Skeletal muscle satellite cell (primary cell): ENCODE results near the gene HACD4. TPM values are rescaled to one million over a fixed set of nuclear protein-coding genes. Genes with fewer than 3 reads are reported as not detected.

ENCODE experiments used
- H3K27me3 ChIP-seq: 2 replicates; pipeline ENCODE4 v1.7.0; 2013; ENCODE audit warnings: low read length; ENCODE audit not compliant: control insufficient read depth, insufficient read depth
- H3K36me3 ChIP-seq: 2 replicates; pipeline ENCODE4 v1.7.0; 2013; ENCODE audit warnings: mild to moderate bottlenecking, control low read depth, low read length; ENCODE audit not compliant: insufficient read depth
- H3K4me1 ChIP-seq: 2 replicates; pipeline ENCODE4 v1.7.0; 2013; ENCODE audit warnings: low read length; ENCODE audit not compliant: control insufficient read depth, insufficient read depth
- H3K4me2 ChIP-seq: 2 replicates; pipeline ENCODE4 v1.7.0; 2013; ENCODE audit warnings: mild to moderate bottlenecking, low read length
- H3K4me3 ChIP-seq: 2 replicates; pipeline ENCODE4 v1.7.0; 2013; ENCODE audit warnings: low read length
- H3K9ac ChIP-seq: 2 replicates; pipeline ENCODE4 v1.7.0; 2013; ENCODE audit warnings: mild to moderate bottlenecking, low read depth, low read length, moderate library complexity
- H3K9me3 ChIP-seq: replicated peaks from 2 replicates; pipeline ENCODE4 v1.7.0; 2013; ENCODE audit warnings: mild to moderate bottlenecking, control low read depth, low read length
- total RNA-seq: library from RNA; depleted of rRNA; stranded (reverse); fragments of >200 nt; gene quantifications from 2 replicates; pipeline ENCODE4 v1.2.3, GENCODE V29; 2012; rRNA removed

HACD4 gene
- 2.2 and 2.5 TPM in 2 replicates for total RNA-seq

GRCh38 chr9:21031091-21031807 lies at the start of gene HACD4:
Gene HACD4 (minus strand): TSS chr9:21031640. CDS start chr9:21031590, 50 bp downstream.
- Histone ChIP-seq H3K4me1 (peaks cover 31% of the 10 kb centered on the region), H3K27me3 (no peaks in the 10 kb centered on the region), H3K4me3 (peak within 1 kb of the TSS; percentile 64), H3K9me3 (no peaks in the 10 kb centered on the region), H3K9ac (peak within 1 kb of the TSS; percentile 53), H3K4me2 (peak within 1 kb of the TSS; percentile 77), H3K36me3 (no peaks in the 10 kb centered on the region)

DNA sequence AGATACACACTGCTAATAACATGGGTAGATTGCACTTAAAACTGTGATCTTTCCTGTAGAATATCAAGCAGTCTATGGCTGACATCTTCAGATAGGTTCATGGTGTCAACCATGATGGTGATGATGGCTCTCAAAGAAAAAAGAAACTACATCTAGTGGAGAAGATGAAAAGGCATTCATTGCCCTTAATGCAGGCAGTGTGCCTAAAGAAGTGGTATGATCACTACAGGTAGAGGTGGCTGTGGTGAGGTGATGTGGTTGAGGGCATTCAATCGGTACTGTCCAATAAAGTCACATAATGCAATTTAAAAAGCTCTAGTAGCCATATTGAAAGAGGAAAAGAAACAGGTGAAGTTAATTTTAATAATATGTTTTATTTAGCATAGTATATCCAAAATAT lies 49.4 kb upstream of the HACD4 start:
- no peaks in the 10 kb centered on the region for H3K36me3 ChIP-seq
- H3K4me1 ChIP-seq: no peaks in the 10 kb centered on the region
- H3K9ac ChIP-seq: no peak overlapping the region
- no peak overlapping the region for H3K4me2 ChIP-seq
- no peaks in the 10 kb centered on the region for H3K27me3 ChIP-seq
- H3K9me3 ChIP-seq: no peaks in the 10 kb centered on the region
- no peak overlapping the region for H3K4me3 ChIP-seq

- Histone ChIP-seq H3K4me3 (no peak overlapping the region), H3K27me3 (no peaks in the 10 kb centered on the region), H3K9ac (no peak overlapping the region), H3K4me1 (no peaks in the 10 kb centered on the region), H3K36me3 (no peaks in the 10 kb centered on the region), H3K9me3 (no peaks in the 10 kb centered on the region), H3K4me2 (no peak overlapping the region)
Observed at GRCh38 chr9:21078702-21079101, 47.3 kb upstream of the HACD4 start.

DNA sequence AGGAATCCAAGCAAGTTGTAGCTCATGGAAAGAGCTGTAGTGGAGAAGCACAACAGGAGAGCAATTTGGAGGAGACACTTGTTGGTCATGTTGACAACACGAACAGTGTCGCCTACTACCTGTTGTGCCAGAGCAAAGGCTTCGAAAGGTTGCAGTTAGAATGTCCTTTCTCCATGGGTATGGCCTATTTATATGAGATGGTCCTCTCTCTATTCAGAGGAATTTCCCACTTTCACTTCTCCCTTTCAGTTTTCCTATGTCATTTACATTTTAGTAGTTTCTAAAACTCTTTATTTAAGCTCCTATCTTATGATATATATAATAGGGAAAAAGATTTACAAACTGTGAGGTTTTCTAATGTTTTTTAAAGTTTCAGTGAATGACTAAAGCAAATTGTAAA lies 46.3 kb upstream of the HACD4 start, which contains the start of gene IFNB1:
Gene IFNB1 (minus strand): TSS at position 162 of the 400 bp plus-strand sequence. CDS start 73 bp downstream, at position 89.
- Histone ChIP-seq H3K36me3 (no peaks in the 10 kb centered on the region), H3K4me2 (no peak within 1 kb of the TSS), H3K4me3 (no peak within 1 kb of the TSS), H3K9ac (no peak within 1 kb of the TSS), H3K9me3 (no peaks in the 10 kb centered on the region), H3K27me3 (no peaks in the 10 kb centered on the region), H3K4me1 (no peaks in the 10 kb centered on the region)

DNA sequence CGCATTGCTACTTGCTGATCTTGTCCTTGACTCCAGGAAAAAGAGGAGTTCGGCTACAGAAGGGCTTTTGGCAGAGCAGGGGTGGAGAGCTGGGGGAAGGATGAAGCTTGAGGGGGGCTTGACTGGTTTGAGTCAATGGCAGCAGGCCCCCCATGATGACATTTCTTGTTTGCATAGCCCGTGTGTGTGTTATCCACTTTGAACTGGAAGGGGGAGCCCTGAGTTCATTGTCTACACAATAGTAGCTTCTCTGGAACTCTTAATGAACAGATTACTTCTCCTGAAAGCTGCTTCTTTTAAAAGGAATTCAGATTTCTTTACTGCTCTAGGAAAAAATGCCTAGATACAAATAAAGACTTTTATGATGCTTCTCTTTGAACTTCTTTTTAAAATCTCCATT lies 44.0 kb upstream of the HACD4 start:
- no peak overlapping the region for H3K9ac ChIP-seq
- H3K4me1 ChIP-seq: peaks cover 8% of the 10 kb centered on the region
- H3K27me3 ChIP-seq: no peaks in the 10 kb centered on the region
- H3K36me3 ChIP-seq: no peaks in the 10 kb centered on the region
- H3K4me3 ChIP-seq: no peak overlapping the region
- H3K4me2 ChIP-seq: no peak overlapping the region
- H3K9me3 ChIP-seq: no peaks in the 10 kb centered on the region

GRCh38 chr9:21070906-21071305 lies 39.5 kb upstream of the HACD4 start:
- Histone ChIP-seq H3K4me2 (peak overlapping the region; percentile 8), H3K36me3 (no peaks in the 10 kb centered on the region), H3K9ac (no peak overlapping the region), H3K9me3 (no peaks in the 10 kb centered on the region), H3K4me3 (no peak overlapping the region), H3K4me1 (peaks cover 19% of the 10 kb centered on the region), H3K27me3 (no peaks in the 10 kb centered on the region)

DNA sequence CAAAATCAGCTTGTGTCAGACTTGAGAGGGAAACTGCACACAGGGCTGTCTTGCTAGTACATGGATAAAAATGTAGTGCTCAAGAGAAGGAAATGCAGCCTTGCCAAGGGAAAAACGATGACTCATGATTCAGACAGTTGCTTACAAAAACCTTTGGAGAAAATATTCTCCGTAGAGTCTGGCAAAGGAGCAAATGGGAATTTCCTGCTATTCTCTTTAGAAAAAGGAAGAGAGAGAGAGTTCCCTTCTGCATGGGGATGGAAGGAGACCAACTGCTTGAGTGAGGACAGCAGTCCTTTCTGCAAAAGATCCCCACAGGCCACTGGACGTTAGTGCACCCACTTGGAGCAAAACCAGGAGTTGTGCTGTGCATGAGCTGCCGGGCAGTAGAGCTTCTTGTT lies 38.7 kb upstream of the HACD4 start:
- H3K9ac ChIP-seq: no peak overlapping the region
- H3K9me3 ChIP-seq: no peaks in the 10 kb centered on the region
- no peaks in the 10 kb centered on the region for H3K36me3 ChIP-seq
- peak overlapping the region; percentile 77 for H3K4me2 ChIP-seq
- peak overlapping the region; percentile 53 for H3K4me3 ChIP-seq
- H3K27me3 ChIP-seq: no peaks in the 10 kb centered on the region
- peaks cover 19% of the 10 kb centered on the region for H3K4me1 ChIP-seq

- Histone ChIP-seq H3K4me1 (no peaks in the 10 kb centered on the region), H3K4me3 (no peak overlapping the region), H3K36me3 (no peaks in the 10 kb centered on the region), H3K9ac (no peak overlapping the region), H3K9me3 (no peaks in the 10 kb centered on the region), H3K27me3 (no peaks in the 10 kb centered on the region), H3K4me2 (no peak overlapping the region)
Observed at GRCh38 chr9:21060919-21061561, 29.6 kb upstream of the HACD4 start.

DNA sequence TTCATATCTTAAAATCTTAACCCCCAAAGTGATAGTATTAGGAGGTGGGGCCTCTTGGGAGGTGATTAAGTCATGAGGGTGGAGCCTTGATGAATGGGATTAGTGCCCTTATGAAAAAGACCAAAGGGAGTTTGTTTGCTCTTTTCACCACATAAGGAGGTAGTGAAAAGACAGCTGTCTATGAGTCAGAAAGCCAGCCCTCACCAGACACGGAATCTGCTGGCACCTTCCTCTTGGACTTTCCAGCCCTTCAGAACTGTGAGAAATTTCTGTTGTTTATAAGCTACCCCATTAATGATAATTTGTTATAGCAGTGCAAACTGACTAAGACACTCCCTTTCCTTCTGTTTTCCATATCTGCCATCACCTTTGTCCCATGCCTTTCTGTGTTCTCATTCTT lies 25.5 kb upstream of the HACD4 start:
- H3K9me3 ChIP-seq: no peaks in the 10 kb centered on the region
- H3K9ac ChIP-seq: no peak overlapping the region

DNA sequence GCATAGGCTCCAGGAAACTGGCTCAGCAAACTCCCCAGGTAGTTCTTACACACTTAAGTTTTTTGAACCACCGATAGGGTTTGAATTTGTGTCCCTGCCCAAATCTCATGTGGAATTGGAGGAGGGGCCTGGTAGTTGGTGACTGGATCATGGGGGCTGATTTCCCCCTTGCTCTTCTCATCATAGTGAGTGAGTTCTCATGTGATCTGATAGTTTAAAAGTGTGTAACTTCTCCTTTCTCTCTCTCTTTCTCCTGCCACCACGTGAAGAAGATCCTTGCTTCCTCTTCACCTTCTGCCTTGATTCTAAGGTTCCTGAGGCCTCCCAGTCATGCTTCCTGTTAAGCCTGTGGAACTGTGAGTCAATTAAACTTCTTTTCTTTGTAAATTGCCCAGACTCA lies 22.4 kb upstream of the HACD4 start:
- no peak overlapping the region for H3K4me3 ChIP-seq
- no peaks in the 10 kb centered on the region for H3K27me3 ChIP-seq
- no peaks in the 10 kb centered on the region for H3K4me1 ChIP-seq
- H3K9ac ChIP-seq: no peak overlapping the region
- H3K9me3 ChIP-seq: no peaks in the 10 kb centered on the region
- H3K36me3 ChIP-seq: no peaks in the 10 kb centered on the region
- no peak overlapping the region for H3K4me2 ChIP-seq

More for the DNA sequence above, 25.5 kb upstream of the HACD4 start:
- Histone ChIP-seq H3K36me3 (no peaks in the 10 kb centered on the region), H3K27me3 (no peaks in the 10 kb centered on the region), H3K4me1 (no peaks in the 10 kb centered on the region), H3K4me3 (no peak overlapping the region), H3K4me2 (no peak overlapping the region)

DNA sequence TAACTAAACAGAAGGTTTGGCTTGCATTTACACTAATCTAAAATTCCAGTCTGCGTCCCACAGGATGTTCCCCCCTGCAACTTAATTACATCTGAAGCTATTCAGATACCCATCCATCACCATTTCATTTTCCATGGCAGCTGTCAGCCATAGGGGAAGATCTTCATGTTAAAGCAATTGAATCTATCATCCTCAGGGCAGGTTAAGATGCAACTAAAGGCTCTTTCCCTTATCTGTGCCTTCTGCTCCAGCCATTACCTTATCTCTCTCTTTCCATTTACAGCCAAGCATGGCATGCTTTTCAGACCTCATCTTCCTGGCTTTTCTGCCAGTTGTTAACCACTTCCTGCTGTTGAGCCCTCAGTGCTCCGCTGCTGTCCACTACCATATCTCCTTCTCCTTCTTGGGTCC lies 15.8 kb upstream of the HACD4 start:
- no peaks in the 10 kb centered on the region for H3K9me3 ChIP-seq
- H3K27me3 ChIP-seq: no peaks in the 10 kb centered on the region
- H3K4me3 ChIP-seq: no peak overlapping the region
- H3K4me2 ChIP-seq: no peak overlapping the region
- no peaks in the 10 kb centered on the region for H3K36me3 ChIP-seq
- H3K4me1 ChIP-seq: no peaks in the 10 kb centered on the region
- no peak overlapping the region for H3K9ac ChIP-seq

DNA sequence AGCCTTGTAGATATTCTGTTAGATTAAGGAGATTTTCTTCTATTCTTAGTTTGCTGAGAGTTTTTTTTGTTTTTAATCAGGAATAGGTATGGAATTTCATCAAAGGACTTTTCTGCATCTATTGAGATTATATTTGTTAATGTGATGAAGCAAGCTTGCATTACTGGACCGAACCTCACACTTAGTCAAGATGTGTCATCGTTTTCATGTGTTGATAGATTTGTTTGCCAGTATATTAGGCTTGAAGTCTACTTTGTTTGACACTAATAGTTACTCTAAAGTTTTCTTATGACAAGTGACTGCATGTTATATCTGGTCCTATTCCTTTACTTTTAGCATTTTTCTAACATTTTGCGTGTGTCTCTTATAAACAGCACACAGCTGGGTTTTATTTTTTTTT lies 12.4 kb upstream of the HACD4 start:
- H3K9me3 ChIP-seq: no peaks in the 10 kb centered on the region
- no peak overlapping the region for H3K9ac ChIP-seq
- H3K4me1 ChIP-seq: no peaks in the 10 kb centered on the region
- H3K36me3 ChIP-seq: no peaks in the 10 kb centered on the region
- H3K4me3 ChIP-seq: no peak overlapping the region
- no peaks in the 10 kb centered on the region for H3K27me3 ChIP-seq
- H3K4me2 ChIP-seq: no peak overlapping the region
